ENCODE results near the gene RAVER1.

- TF ChIP-seq CTCF (IDR thresholded peaks at IDR 0.05 in 2 of 3, conservative IDR thresholded peaks at IDR 0.05 in 1 of 3; ENCODE audit: control insufficient read depth in 2 of 3, extremely low read depth in 1 of 3, insufficient read depth in 1 of 3, low read depth in 3 of 3, low read length in 3 of 3) (no peak), POLR2AphosphoS5 (IDR thresholded peaks at IDR 0.05; ENCODE audit: low read length) (peak; percentile 4; the same call in 1 of the 2 replicates), CBX5 (IDR thresholded peaks at IDR 0.05; ENCODE audit: low read depth) (no peak), CEBPB (IDR thresholded peaks at IDR 0.05; ENCODE audit: borderline replicate concordance in 1 of 2, low read depth in 2 of 2, low read length in 2 of 2) (no peak), ESRRA (IDR thresholded peaks at IDR 0.05; ENCODE audit: low read length) (no peak), BCLAF1 (IDR thresholded peaks at IDR 0.05) (no peak), EZH2 (IDR thresholded peaks at IDR 0.05; ENCODE audit: borderline replicate concordance, control insufficient read depth, low read depth, low read length) (no peak), YBX1 (IDR thresholded peaks at IDR 0.05) (no peak)
These were observed 49.8 kb downstream of the RAVER1 start for GRCh38 chr19:10283301-10284064.

Measured in GM12878 (cell line).